Measurements from ENCODE around the gene IL1F10. TPM values are rescaled to one million over a fixed set of nuclear protein-coding genes. Genes with fewer than 3 reads are reported as not detected.

Gene IL1F10
- total and polyA plus RNA-seq, 2 experiments from 2014 or later, result not detected

- Histone ChIP-seq H3K27ac (no peak overlapping the region), H3K36me3 (replicated peaks; ENCODE audit: insufficient read depth, low read depth) (no peaks in the 10 kb centered on the region), H3K4me3 (no peak overlapping the region), H4K20me1 (ENCODE audit: insufficient read depth, poor library complexity, severe bottlenecking) (no peaks in the 10 kb centered on the region), H3K27me3 (no peaks in the 10 kb centered on the region), H2AFZ (no peak overlapping the region), H3K4me2 (no peak overlapping the region), H3K4me1 (ENCODE audit: insufficient read depth) (no peaks in the 10 kb centered on the region), H3K79me2 (no peaks in the 10 kb centered on the region), H3K9me3 (ENCODE audit: low read depth) (no peaks in the 10 kb centered on the region), H3K9me2 (replicated peaks; ENCODE audit: insufficient read depth) (no peaks in the 10 kb centered on the region)
- 81% methylated on average over 6 of the region's 6 CpGs for WGBS (ENCODE audit: low lambda C conversion rate, missing lambda C conversion rate)
- DNase-seq (ENCODE audit: low spot score), result no peak
- TF ChIP-seq, protein P1, sequence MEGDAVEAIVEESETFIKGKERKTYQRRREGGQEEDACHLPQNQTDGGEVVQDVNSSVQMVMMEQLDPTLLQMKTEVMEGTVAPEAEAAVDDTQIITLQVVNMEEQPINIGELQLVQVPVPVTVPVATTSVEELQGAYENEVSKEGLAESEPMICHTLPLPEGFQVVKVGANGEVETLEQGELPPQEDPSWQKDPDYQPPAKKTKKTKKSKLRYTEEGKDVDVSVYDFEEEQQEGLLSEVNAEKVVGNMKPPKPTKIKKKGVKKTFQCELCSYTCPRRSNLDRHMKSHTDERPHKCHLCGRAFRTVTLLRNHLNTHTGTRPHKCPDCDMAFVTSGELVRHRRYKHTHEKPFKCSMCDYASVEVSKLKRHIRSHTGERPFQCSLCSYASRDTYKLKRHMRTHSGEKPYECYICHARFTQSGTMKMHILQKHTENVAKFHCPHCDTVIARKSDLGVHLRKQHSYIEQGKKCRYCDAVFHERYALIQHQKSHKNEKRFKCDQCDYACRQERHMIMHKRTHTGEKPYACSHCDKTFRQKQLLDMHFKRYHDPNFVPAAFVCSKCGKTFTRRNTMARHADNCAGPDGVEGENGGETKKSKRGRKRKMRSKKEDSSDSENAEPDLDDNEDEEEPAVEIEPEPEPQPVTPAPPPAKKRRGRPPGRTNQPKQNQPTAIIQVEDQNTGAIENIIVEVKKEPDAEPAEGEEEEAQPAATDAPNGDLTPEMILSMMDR (IDR thresholded peaks at IDR 0.05; ENCODE audit: poor library complexity), result no peak
- TF ChIP-seq EZH2phosphoT487 (IDR thresholded peaks at IDR 0.05; ENCODE audit: low read depth, severe bottlenecking, unreplicated experiment), result no peak
Observed at GRCh38 chr2:113078350-113078839, 10.6 kb downstream of the IL1F10 start.

DNA sequence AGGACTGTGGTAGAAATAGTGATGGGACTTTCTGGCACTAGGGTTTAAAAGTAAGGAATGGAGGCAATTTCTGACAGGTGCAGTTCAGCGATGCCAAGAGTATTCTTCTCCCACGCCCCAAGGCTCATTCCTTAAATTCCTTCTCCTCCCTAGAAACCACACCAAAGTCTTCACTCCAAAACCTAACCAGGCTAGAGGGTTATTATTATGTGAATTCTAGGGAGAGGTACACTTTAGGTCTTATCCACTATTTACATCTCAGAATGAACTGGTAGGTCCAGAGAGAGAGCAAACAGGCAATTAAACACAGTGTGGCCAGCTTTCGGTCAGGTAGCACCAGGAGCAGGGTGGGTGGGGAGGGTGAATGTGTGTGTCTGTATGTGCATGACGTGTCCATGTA is 11.4 kb downstream of the IL1F10 start:
- Histone ChIP-seq H3K4me2 (no peak overlapping the region), H3K27me3 (no peaks in the 10 kb centered on the region), H4K20me1 (ENCODE audit: insufficient read depth, poor library complexity, severe bottlenecking) (no peaks in the 10 kb centered on the region), H3K79me2 (no peaks in the 10 kb centered on the region), H3K9me2 (replicated peaks; ENCODE audit: insufficient read depth) (no peaks in the 10 kb centered on the region), H2AFZ (no peak overlapping the region), H3K27ac (no peak overlapping the region), H3K4me3 (no peak overlapping the region), H3K4me1 (ENCODE audit: insufficient read depth) (no peaks in the 10 kb centered on the region), H3K36me3 (replicated peaks; ENCODE audit: insufficient read depth, low read depth) (no peaks in the 10 kb centered on the region), H3K9me3 (ENCODE audit: low read depth) (no peaks in the 10 kb centered on the region)
- TF ChIP-seq EZH2phosphoT487 (IDR thresholded peaks at IDR 0.05; ENCODE audit: low read depth, severe bottlenecking, unreplicated experiment) (no peak), EZH2 (IDR thresholded peaks at IDR 0.05; ENCODE audit: borderline replicate concordance) (no peak)
- TF ChIP-seq, protein P1 (IDR thresholded peaks at IDR 0.05; ENCODE audit: poor library complexity), result no peak
- WGBS (ENCODE audit: low lambda C conversion rate, missing lambda C conversion rate), result 75% methylated on average over 4 of the region's 4 CpGs
- no peak for DNase-seq (ENCODE audit: low spot score)

- H3K36me3 ChIP-seq (replicated peaks; ENCODE audit: insufficient read depth, low read depth), result no peaks in the 10 kb centered on the region
- no peak overlapping the region for H3K4me3 ChIP-seq
- no peaks in the 10 kb centered on the region for H3K9me3 ChIP-seq (ENCODE audit: low read depth)
- H3K27ac ChIP-seq, result no peak overlapping the region
- H3K27me3 ChIP-seq, result no peaks in the 10 kb centered on the region
- no peak overlapping the region for H3K4me2 ChIP-seq
- no peaks in the 10 kb centered on the region for H4K20me1 ChIP-seq (ENCODE audit: insufficient read depth, poor library complexity, severe bottlenecking)
- H3K9me2 ChIP-seq (replicated peaks; ENCODE audit: insufficient read depth), result no peaks in the 10 kb centered on the region
- no peaks in the 10 kb centered on the region for H3K79me2 ChIP-seq
- H2AFZ ChIP-seq, result no peak overlapping the region
- TF ChIP-seq EZH2phosphoT487 (IDR thresholded peaks at IDR 0.05; ENCODE audit: low read depth, severe bottlenecking, unreplicated experiment) (no peak), EZH2 (IDR thresholded peaks at IDR 0.05; ENCODE audit: borderline replicate concordance) (no peak)
- TF ChIP-seq, protein P1 (IDR thresholded peaks at IDR 0.05; ENCODE audit: poor library complexity), result peak; percentile 71
- H3K4me1 ChIP-seq (ENCODE audit: insufficient read depth), result no peaks in the 10 kb centered on the region
- WGBS (ENCODE audit: low lambda C conversion rate, missing lambda C conversion rate), result 23% methylated on average over 9 of the region's 9 CpGs
- peak; percentile 57 for DNase-seq (ENCODE audit: low spot score)
Observed at GRCh38 chr2:113080134-113080533, 12.4 kb downstream of the IL1F10 start.

All from hepatocyte (in vitro differentiated cells).